Keratinocyte (primary cell): ENCODE results near the gene SMCHD1.

Experiments used
- EZH2 ChIP-seq: IDR thresholded peaks from one replicate; pipeline ENCODE4 v1.6.1; 2012; ENCODE audit warnings: inconsistent platforms, mild to moderate bottlenecking, low read length, moderate library complexity
- TF ChIP-seq, protein P1 (sequence below), 3 experiments: IDR thresholded peaks in 1 of 3; conservative IDR thresholded peaks in 1 of 3; optimal IDR thresholded peaks in 1 of 3; 2 replicates in 2 of 3; 3 replicates in 1 of 3; pipeline versions ENCODE3 to v1.5.1; 2011; ENCODE audit warnings: low read length in 3 of 3, mild to moderate bottlenecking in 3 of 3, moderate library complexity in 2 of 3, control low read depth in 1 of 3, inconsistent platforms in 1 of 3; ENCODE audit not compliant: insufficient read depth in 2 of 3; ENCODE audit errors: extremely low read depth in 1 of 3

DNA sequence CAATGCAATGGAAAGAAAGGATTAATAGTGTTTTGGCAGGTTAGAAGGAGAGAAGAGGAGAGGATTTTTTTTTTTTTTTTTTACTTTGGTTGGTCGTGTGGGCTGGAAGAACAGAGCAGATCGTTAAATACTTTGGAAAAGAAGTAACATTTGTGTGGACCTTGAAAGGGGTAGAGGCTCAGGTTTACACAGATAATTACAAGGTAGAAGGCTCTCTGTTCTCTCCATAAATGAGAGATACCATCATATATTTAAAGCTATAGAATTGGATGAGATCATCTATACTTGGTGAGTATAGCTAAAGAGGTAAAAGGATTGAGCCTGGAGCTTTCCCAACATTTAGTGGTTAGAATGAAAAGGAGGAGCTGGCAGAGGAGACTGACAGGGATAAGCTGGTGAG lies 49.0 kb downstream of the SMCHD1 start:
- TF ChIP-seq, protein P1, sequence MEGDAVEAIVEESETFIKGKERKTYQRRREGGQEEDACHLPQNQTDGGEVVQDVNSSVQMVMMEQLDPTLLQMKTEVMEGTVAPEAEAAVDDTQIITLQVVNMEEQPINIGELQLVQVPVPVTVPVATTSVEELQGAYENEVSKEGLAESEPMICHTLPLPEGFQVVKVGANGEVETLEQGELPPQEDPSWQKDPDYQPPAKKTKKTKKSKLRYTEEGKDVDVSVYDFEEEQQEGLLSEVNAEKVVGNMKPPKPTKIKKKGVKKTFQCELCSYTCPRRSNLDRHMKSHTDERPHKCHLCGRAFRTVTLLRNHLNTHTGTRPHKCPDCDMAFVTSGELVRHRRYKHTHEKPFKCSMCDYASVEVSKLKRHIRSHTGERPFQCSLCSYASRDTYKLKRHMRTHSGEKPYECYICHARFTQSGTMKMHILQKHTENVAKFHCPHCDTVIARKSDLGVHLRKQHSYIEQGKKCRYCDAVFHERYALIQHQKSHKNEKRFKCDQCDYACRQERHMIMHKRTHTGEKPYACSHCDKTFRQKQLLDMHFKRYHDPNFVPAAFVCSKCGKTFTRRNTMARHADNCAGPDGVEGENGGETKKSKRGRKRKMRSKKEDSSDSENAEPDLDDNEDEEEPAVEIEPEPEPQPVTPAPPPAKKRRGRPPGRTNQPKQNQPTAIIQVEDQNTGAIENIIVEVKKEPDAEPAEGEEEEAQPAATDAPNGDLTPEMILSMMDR (optimal IDR thresholded peaks at IDR 0.05 in 1 of 3, IDR thresholded peaks at IDR 0.05 in 1 of 3, conservative IDR thresholded peaks at IDR 0.05 in 1 of 3; ENCODE audit: extremely low read depth in 1 of 3, insufficient read depth in 2 of 3, low read length in 3 of 3): no peak
- no peak for TF ChIP-seq EZH2
